ENCODE data around the gene CLN6. TPM values are rescaled to one million over a fixed set of nuclear protein-coding genes. Genes with fewer than 3 reads are reported as not detected.

CLN6 gene
- total RNA-seq, 1 donor from 2014 or later: 95.3 TPM

Other genes starting within 250 kb of the CLN6 start
- 26.4 and 26.8 TPM in 2 replicates for gene PIAS1, start 175.4 kb downstream of the CLN6 start, total RNA-seq
- gene CALML4, start 24.4 kb downstream of the CLN6 start, total RNA-seq: 12.1 and 13.1 TPM in 2 replicates
- gene FEM1B, start 48.0 kb upstream of the CLN6 start, total RNA-seq: 42.8 and 49.4 TPM in 2 replicates
- 0.23 and 0.27 TPM in 2 replicates for gene ITGA11, start 202.4 kb upstream of the CLN6 start, total RNA-seq

All from activated T-helper 1 cell treated with anti-CD3 and anti-CD28 coated beads, Interleukin-12 subunit alpha, Interleukin-12 subunit beta, Interleukin-2, Interleukin-4 antibody, amounts not matched to agents 30 ng/mL and 10 ng/mL and 1 ng/mL, durations not matched to agents 14 hours and 24 hours and 36 hours (primary cell).